ENCODE measurements around the gene HTR4. TPM values are rescaled to one million over a fixed set of nuclear protein-coding genes. Genes with fewer than 3 reads are reported as not detected.

Gene HTR4
- total RNA-seq, 1 donor from 2014 or later = 0.27 TPM

DNA sequence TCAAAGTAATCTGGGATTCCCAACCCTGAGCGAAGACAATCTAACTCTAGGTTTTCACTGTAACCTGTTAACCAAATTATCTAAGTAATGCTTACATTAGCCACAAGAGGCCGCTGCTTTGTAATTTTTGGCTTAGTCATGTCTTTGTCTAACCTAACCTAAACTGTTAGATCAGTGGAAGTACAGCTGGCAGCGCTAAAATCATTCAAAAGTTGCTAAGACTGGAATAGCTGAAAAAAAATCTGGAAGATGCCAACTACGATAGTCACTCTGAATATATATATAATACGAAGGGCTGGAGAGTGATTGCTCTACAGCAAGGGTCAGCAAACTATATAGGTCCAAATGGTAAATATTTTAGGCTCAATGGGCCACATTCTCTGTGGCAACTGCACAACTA, 210.3 kb downstream of the HTR4 start:
- TF ChIP-seq, protein P1, sequence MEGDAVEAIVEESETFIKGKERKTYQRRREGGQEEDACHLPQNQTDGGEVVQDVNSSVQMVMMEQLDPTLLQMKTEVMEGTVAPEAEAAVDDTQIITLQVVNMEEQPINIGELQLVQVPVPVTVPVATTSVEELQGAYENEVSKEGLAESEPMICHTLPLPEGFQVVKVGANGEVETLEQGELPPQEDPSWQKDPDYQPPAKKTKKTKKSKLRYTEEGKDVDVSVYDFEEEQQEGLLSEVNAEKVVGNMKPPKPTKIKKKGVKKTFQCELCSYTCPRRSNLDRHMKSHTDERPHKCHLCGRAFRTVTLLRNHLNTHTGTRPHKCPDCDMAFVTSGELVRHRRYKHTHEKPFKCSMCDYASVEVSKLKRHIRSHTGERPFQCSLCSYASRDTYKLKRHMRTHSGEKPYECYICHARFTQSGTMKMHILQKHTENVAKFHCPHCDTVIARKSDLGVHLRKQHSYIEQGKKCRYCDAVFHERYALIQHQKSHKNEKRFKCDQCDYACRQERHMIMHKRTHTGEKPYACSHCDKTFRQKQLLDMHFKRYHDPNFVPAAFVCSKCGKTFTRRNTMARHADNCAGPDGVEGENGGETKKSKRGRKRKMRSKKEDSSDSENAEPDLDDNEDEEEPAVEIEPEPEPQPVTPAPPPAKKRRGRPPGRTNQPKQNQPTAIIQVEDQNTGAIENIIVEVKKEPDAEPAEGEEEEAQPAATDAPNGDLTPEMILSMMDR (IDR thresholded peaks at IDR 0.05; ENCODE audit: unreplicated experiment) = peak; percentile 90
- Mint-ChIP-seq H3K9me3 (no peaks in the 10 kb centered on the region), H3K4me3 (no peak overlapping the region), H3K4me1 (no peaks in the 10 kb centered on the region), H3K27ac (no peak overlapping the region), H3K27me3 (ENCODE audit: low read depth) (peaks cover 2% of the 10 kb centered on the region), H3K36me3 (peaks cover 21% of the 10 kb centered on the region)
- peak in 1 of 2 experiments; percentile 49 for DNase-seq (ENCODE audit: low spot score in 2 of 2, unreplicated experiment in 2 of 2)

DNA sequence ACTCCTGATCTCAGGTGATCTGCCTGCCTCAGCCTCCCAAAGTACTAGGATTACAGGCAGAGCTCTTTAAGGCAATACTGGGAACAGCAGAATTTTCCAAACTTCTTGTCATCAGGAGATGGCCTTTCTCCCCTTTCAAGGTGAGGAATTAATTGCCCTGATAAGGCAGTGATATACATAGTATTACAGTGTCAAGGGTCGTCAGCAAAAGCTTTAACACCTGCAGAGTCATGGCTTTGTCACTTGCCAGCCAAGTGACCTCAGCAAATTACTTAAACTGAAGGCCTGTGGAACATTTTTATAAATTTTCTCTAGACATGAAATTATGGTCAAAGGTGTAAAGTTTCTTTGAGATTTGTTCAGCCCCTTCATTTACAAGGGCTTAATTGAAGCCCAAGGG, 211.1 kb downstream of the HTR4 start:
- peaks cover 25% of the 10 kb centered on the region for H3K36me3 Mint-ChIP-seq
- no peak for DNase-seq (ENCODE audit: low spot score in 2 of 2, unreplicated experiment in 2 of 2)
- TF ChIP-seq, protein P1 (IDR thresholded peaks at IDR 0.05; ENCODE audit: unreplicated experiment) = no peak
- H3K4me1 Mint-ChIP-seq = no peaks in the 10 kb centered on the region
- H3K4me3 Mint-ChIP-seq = no peak overlapping the region
- no peak overlapping the region for H3K27ac Mint-ChIP-seq
- H3K9me3 Mint-ChIP-seq = no peaks in the 10 kb centered on the region
- no peaks in the 10 kb centered on the region for H3K27me3 Mint-ChIP-seq (ENCODE audit: low read depth)

DNA sequence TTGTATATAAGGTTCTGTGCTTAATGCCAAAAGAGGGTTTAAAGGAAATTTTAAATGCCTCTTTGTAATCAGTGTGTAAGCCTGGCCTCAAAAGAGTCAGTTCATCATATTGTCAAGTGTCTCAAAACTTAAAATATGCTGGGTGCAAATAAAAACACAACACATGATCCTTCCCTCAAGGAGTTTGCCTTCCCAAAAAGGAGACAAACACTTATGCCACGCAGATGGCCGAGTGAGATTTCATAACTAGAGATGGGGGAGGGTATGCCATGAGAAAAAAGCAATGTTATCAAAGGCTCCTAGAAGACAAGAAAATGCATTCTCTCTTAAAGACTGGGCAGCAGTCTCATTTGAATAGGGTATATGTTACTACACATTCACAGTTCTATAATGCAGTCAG, 215.4 kb downstream of the HTR4 start:
- no peaks in the 10 kb centered on the region for H3K27me3 Mint-ChIP-seq (ENCODE audit: low read depth)
- H3K36me3 Mint-ChIP-seq = peaks cover 37% of the 10 kb centered on the region
- no peak overlapping the region for H3K27ac Mint-ChIP-seq
- no peaks in the 10 kb centered on the region for H3K4me1 Mint-ChIP-seq
- DNase-seq (ENCODE audit: low spot score in 2 of 2, unreplicated experiment in 2 of 2) = no peak
- H3K4me3 Mint-ChIP-seq = no peak overlapping the region
- H3K9me3 Mint-ChIP-seq = peaks cover under 1% of the 10 kb centered on the region
- TF ChIP-seq, protein P1 (IDR thresholded peaks at IDR 0.05; ENCODE audit: unreplicated experiment) = no peak

DNA sequence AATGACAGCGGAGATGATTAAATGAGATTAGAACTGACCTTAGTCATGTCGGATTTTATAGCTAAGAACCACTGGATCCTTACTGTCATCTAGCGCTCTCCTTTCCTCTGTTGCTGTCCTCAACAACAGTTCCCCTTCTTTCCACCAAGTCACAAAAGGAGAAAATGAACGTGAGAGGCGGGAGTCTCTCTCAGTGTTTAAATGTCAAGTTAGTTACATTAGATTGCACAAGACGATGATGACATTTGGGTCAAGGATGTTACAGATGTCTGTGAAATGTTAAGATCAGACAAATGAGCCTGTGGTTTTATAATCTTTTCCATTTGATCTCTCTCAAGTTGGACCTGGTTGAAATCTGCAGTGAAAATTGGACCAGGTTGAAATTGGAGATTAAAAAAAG, 217.1 kb downstream of the HTR4 start:
- TF ChIP-seq, protein P1 (IDR thresholded peaks at IDR 0.05; ENCODE audit: unreplicated experiment) = no peak
- Mint-ChIP-seq H3K27ac (no peak overlapping the region), H3K9me3 (peaks cover 5% of the 10 kb centered on the region), H3K4me3 (no peak overlapping the region), H3K4me1 (no peaks in the 10 kb centered on the region), H3K27me3 (ENCODE audit: low read depth) (no peaks in the 10 kb centered on the region), H3K36me3 (peaks cover 46% of the 10 kb centered on the region)
- DNase-seq (ENCODE audit: low spot score in 2 of 2, unreplicated experiment in 2 of 2) = no peak

DNA sequence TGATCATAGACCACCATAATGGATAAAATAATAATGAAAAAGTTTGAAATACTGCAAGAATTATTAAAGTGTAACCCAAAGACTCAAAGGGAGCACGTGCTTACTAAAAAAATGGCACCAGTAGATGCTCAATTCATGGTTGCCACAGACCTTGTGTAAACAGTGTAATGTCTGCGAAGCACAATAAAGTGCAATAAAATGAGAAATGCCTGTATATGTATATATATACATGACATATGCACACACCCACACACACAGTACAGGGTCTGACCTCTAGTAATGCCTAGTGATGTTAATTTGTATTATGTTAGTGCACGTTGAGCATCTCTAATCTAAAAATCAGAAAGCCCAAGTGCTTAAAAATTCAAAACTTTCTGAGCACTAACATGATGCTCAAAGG, 218.3 kb downstream of the HTR4 start:
- Mint-ChIP-seq H3K27me3 (ENCODE audit: low read depth) (no peaks in the 10 kb centered on the region), H3K4me1 (no peaks in the 10 kb centered on the region), H3K9me3 (peaks cover 5% of the 10 kb centered on the region), H3K27ac (no peak overlapping the region), H3K36me3 (peaks cover 51% of the 10 kb centered on the region), H3K4me3 (no peak overlapping the region)
- DNase-seq (ENCODE audit: low spot score in 2 of 2, unreplicated experiment in 2 of 2) = no peak
- TF ChIP-seq, protein P1 (IDR thresholded peaks at IDR 0.05; ENCODE audit: unreplicated experiment) = no peak

DNA sequence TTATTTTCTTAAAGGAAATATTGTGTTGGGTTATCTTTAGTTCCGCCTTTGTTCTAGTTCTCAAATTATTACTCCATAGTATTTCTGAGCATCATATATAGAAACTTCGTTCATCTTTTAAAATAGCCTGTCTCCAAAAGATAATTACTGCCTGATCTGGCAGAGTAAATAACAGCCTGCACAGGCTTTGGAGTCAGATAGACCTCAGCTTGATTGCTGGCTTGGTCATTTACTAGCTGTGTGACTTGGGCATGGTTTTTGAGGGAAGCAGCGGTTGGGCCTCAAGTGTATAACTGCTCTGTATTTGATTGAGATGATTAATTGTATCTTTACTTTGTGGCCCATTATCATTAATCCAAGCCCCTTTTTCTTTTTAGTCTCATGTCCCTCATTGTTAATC, 220.5 kb downstream of the HTR4 start:
- Mint-ChIP-seq H3K4me3 (no peak overlapping the region), H3K4me1 (no peaks in the 10 kb centered on the region), H3K27me3 (ENCODE audit: low read depth) (no peaks in the 10 kb centered on the region), H3K27ac (no peak overlapping the region), H3K36me3 (peaks cover 38% of the 10 kb centered on the region), H3K9me3 (peaks cover 5% of the 10 kb centered on the region)
- TF ChIP-seq, protein P1 (IDR thresholded peaks at IDR 0.05; ENCODE audit: unreplicated experiment) = no peak
- no peak for DNase-seq (ENCODE audit: low spot score in 2 of 2, unreplicated experiment in 2 of 2)
